HG03354 (cell line): ENCODE results near the gene MBTPS1.

Source experiments
- ATAC-seq: cut with Tn5 transposase; IDR thresholded peaks from one replicate; pipeline ENCODE4 v1.9.1; 2021; ENCODE audit warnings: mild to moderate bottlenecking; ENCODE audit not compliant: unreplicated experiment, poor library complexity, severe bottlenecking

The MBTPS1 gene

GRCh38 chr16:84042308-84042878 is 74.3 kb downstream of the MBTPS1 start, which contains the start of gene SLC38A8:
Gene SLC38A8, minus strand, starts transcription at chr16:84042795. Its CDS starts 638 bp downstream, at chr16:84042157.
- no peak for ATAC-seq

DNA sequence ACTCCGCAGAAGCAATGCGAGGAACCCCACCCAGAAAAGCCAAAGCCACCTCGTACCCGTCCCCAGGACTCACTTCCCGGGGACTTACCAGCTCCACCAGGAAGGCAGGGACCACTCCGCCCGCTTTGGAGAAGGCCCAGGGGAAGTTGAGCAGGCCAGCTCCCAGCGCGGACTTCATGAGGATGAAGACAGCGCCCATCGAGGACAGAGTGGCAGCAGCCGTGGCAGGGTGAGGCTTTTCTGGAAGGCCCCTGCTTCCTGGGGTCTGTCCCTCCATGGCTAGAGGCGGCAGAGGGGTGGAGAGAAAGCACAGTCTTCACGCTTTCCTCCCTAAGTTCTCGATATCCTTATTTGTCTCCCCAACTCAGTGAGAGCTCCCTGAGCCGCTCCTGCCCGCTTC is 74.9 kb downstream of the MBTPS1 start:
- no peak for ATAC-seq

DNA sequence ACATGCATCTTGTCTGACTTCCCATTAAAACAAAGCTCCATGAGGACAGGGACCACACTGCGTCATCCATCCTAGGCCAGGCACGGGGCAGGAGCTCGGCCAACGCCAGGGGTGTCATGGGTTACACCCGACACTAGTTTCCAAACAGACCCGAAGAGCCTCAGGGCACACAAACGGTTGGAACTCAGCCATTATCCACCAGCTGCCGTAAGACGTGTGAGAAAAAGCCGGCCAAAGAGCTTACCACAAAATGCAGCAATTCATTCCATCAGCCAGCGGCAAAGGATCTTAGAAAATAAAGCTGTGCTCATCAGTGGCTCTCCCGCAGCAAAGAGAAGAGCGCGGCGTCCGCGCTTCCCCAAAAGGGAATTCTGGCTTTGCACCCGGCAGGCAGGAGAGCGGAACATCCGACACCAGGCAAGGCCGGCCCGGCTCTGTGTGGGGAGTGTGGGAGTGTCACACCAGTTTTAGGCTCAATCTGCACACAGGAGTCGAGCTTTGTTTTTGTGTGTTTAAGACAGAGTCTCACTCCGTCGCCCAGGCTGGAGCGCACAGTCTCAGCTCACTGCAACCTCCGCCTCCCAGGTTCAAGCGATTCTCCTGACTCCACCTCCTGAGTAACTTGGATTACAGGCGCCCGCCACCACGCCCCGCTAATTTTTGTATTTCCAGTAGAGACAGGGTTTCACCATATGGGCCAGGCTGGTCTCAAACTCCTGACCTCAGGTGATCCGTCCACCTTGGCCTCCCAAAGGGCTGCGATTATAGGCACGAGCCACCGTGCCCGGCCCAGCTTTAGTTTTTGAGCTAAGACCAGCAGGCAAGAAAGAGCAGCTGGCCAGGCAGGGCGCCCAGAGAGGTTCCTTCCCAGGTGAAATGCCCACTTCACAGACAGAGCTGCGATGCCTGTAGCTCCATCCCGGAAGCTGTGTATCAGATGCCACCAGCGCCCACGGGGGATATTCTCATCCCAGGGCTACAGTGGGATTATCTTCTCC is 75.6 kb downstream of the MBTPS1 start:
- ATAC-seq = no peak

DNA sequence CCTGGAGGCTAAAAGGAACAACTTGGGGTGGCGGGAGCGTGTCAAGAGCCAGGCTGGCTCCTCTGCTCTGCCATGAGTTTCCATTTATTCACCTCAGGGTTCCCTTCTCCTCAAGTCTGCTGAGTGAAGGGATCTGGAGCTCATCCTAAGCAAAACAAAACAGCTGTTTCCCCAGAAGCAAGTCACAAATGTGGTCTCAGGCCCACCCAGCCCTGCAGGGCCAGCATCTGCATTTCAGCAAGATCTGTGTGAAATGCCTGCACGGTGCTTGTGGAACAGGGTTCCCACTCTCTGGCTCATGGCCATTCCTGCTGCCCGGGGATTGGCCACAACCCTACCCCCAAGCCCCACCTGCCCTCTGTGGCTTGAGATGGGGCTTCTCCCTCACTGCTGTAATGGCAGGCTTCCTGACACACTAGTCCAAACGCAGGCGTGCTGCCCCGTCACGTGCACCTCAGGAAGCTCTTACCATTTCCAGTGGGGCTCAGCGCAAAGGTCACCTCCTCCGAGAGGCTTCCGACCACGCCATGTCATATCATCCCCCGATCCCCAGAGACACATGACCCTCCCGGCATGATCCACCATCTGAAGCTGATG is 76.4 kb downstream of the MBTPS1 start:
- no peak for ATAC-seq

GRCh38 chr16:84039696-84040095 is 77.0 kb downstream of the MBTPS1 start:
- ATAC-seq = no peak

GRCh38 chr16:84038469-84038868 is 78.3 kb downstream of the MBTPS1 start:
- ATAC-seq = no peak

DNA sequence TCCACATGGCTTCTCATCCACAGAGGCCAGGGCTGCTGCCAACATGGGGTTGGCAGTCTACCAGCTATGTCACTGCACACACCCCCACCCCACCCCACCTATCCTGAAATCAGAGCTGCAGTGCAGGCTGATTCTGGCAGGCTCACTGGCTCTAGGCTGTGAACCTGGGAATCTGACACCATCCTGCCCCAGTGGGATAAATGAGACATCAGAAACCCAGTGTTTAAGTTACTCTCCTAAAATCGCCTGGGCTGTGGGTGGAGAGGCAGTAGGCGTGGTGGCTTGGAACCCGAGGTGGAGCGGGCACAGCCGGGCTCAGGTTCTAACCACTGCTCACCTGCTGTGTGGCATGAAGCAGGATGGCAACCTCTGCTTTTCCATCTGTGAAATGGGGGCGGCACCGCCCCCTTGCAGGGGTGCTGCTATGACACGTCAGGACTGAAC is 79.7 kb downstream of the MBTPS1 start:
- ATAC-seq = no peak

DNA sequence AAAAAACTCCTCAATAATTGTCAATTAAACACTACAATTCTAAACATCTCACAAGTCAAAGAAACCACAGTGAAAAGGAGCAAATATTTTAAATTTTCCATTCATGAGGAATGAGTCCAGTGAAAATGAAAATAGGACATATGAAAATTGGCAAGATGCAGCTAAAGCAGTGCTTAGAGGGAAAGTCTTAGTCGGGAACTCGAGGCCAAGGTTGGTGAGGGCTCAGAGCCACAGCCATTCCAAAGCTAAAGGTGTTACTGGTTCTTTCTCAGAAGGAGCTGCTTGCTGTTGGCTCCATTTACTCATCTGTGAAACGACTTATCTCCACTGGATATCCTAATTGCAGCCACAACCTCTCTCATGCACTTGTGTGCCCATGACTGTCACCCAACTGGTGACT is 80.6 kb downstream of the MBTPS1 start:
- no peak for ATAC-seq

- no peak for ATAC-seq
Measured at GRCh38 chr16:84034516-84034915, 82.2 kb downstream of the MBTPS1 start.

DNA sequence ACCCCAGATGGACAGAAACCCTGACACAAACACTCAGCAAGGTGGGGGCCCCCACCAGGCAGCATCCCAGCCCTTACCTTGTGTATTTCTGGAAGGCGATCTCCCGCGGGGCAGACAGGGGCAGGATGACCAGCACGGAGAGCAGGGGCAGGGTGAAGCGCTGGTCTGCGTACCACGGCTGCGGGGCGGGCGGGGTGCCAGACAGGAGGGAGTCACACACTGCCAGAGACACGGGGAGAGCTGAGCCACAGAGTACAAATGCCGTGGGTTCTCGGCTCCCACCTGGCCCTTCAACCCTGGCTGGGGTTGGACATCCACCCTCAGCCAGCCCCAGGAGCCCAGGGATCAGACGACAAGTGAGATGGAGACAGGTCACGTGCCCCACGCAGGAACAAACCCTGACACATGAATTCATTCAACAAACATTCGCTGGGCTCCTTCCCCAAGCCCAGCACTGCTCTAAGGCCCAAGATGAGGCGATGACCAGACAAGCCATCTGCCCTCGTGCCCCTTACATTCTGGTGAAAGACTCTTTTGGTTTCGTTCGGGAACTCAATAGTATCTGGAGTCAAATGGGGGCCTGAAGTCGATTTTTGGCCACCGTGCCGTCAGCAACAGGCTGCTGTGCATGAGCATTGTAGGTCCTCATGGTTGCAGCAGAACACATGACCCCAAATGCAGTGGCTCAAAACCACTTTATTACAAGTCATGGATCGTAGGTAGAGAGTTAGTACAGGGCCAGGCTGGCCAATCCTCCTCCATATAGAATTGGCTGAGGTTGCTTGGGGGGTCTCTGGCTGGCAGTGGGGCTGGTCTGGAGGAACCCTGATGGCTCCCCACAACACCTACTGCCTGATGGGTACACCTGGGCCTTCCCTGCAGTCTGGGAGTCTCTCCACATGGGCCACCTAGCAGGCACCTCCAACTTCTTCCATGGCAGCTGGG is 83.2 kb downstream of the MBTPS1 start:
- no peak for ATAC-seq

DNA sequence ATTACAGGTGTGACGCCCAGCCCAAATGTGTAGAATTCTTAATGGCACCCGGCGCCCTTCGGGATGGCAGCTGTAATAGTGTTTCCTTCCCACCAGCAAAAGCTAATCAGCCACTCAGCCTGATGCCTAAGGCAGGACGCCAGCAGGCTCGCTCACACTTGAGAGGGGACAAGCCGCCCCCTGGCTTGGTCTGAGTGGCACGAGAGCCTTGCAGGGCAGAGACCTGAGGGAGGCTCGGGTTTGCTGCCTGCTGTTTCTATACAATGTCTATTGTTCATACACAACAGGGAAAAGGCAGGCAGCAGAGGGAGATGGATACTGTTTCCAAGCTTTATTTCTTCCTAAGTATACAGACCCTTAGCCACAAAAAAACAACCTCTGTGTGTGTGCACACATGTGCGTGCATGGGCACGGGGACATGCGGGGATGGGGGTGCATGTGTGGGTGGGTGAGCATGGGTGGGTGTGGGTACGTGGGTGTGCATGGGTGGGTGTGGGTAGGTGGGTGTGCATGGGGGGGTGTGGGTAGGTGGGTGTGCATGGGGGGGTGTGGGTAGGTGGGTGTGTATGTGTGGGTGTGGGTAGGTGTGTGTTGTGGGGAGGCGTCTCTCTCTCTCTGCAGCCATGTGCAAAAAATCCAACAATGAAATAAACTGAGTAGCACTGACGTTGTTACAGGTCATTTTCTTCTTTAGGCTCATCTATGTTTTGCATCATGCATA is 84.1 kb downstream of the MBTPS1 start:
- ATAC-seq = no peak

GRCh38 chr16:84031556-84031955 is 85.2 kb downstream of the MBTPS1 start:
- no peak for ATAC-seq

DNA sequence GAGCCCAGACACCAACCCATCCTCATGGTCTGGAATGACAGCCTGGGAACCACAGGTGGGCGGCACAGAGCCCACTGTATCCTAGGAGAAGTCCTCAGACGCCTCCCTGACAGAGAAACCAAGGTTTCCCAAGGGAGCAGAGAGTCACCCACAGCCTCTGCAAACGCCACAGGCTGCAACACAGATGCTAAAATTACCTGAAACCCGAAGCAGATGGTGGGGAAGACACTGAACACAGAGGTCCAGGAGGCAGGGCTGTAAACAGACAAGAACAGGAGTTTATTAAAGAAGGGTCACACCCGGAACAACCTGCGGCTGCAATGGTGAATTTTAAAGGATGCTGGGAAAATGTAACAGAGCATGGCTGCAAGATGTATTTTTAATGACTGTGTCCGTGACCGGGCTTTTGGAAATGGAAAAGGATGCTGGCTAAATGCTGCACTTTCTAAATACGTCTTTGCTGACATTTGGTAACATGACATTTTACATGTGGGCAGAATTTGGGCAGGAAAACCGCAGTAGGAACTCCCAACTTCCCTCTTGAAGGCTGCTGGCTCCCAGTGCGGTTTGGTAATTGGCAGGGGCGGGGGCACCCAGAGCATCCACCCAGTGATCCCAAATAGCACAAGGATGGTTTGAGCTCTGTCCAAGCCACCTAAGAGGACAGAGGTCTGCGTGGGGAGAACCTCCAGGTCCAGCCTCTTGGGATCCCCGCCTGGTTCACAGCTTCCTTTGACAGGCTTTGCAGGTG is 87.3 kb downstream of the MBTPS1 start:
- no peak for ATAC-seq

DNA sequence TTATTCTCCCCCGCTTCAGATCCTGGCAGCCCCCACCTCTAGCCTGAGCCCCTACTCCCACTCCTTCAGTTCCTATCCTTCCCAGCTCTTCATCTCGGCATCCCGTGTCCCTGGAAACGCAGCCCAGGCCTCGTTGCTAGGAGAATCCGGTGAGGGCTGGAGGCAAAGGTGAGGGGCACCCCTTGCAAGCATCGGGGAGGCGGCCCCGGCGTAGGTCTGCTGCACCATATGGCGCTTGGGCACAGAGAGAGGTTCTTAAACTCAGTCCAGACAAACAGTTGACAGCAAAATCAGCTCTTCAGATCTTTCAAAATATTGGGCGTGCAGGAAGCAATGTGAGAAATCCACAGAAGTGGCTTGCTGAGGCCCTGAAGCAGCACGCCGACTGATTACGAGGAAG is 89.1 kb downstream of the MBTPS1 start:
- ATAC-seq = no peak

- no peak for ATAC-seq
Measured at GRCh38 chr16:84026606-84027005, 90.1 kb downstream of the MBTPS1 start.

DNA sequence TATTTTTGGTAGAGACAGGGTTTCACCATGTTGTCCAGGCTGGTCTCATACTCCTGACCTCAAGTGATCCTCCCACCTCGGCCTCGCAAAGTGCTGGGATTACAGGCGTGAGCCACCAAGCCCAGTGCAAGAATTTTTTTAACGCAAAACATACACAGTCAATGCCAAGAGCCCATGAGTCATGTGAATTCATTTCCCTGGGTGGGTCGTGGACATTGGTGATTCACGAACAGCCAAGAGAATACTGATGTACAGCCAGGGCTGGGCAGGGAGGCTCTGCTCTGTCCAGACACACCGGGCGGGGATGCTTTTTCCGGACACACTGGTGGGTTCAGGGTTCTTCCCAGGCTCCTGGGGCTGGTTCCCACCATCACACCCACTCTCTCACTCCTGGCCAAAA is 91.9 kb downstream of the MBTPS1 start:
- ATAC-seq = no peak

- no peak for ATAC-seq
Measured at GRCh38 chr16:84022644-84023043, 94.1 kb downstream of the MBTPS1 start.

DNA sequence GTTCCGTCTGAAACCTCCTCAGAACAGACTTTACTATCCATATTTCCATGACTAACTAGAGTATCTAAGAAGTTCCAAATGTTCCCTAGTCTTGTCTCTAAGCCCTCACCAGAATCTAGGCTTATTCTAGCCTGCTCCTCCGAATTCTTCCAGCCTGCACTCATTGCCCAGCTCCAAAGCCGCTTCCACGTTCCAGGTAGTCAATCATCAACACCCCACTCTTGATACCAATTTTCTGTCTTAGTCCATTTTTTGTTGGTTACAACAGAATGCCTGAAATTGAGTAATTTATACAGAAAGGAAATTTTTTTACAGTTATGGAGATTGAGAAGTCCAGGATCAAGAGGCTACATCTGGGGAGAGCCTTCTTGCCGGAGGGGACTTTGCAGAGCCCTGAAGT is 95.3 kb downstream of the MBTPS1 start:
- ATAC-seq = no peak
